Sigmoid colon (tissue), 7 donors: ENCODE results near the gene TTC8. TPM values are rescaled to one million over a fixed set of nuclear protein-coding genes. Genes with fewer than 3 reads are reported as not detected.
"Not testable (repeated sequence)": the region's sequence is repeated elsewhere in the genome, so short reads cannot be mapped to it uniquely, and the experiment has no call there.

Source experiments
- DNase-seq: peaks from one replicate; pipeline ENCODE4 v3.0.0-alpha.2; 2019
- H3K27ac ChIP-seq, 4 donors: fragments of 200-600 bp; sonication (generic); one replicate each; pipeline ENCODE4 v1.5.1; 2016 to 2019; ENCODE audit warnings: mild to moderate bottlenecking in 1 of 4
- H3K27me3 ChIP-seq, 3 donors: fragments of 200-600 bp; sonication (generic); one replicate each; pipeline ENCODE4 v1.5.1; 2019; ENCODE audit warnings: mild to moderate bottlenecking in 1 of 3
- H3K36me3 ChIP-seq, 4 donors: fragments of 200-600 bp; sonication (generic); one replicate each; pipeline ENCODE4 v1.5.1; 2016 to 2019
- H3K4me1 ChIP-seq, 4 donors: fragments of 200-600 bp; sonication (generic); one replicate each; pipeline ENCODE4 v1.5.1; 2017 to 2019
- H3K4me3 ChIP-seq, 4 donors: fragments of 200-600 bp; sonication (generic); one replicate each; pipeline ENCODE4 v1.5.1; 2017 to 2019; ENCODE audit warnings: mild to moderate bottlenecking in 2 of 4, moderate library complexity in 1 of 4
- H3K9me3 ChIP-seq, 4 donors: fragments of 200-600 bp in 3 of 4; sonication (generic) in 3 of 4; one replicate each; pipeline versions ENCODE4 v1.5.1 to v1.6.1; 2013 to 2019
- EP300 ChIP-seq, 4 donors: sonication (generic); formaldehyde crosslinking; IDR thresholded peaks; one replicate each; pipeline ENCODE4 v1.6.1; 2017; ENCODE audit warnings: antibody characterized with exemption in 4 of 4
- POLR2A ChIP-seq, 2 donors: fragments of 450-650 bp; IDR thresholded peaks; one replicate each; pipeline ENCODE4 v1.6.1; 2016; ENCODE audit warnings: antibody characterized with exemption in 2 of 2, mild to moderate bottlenecking in 2 of 2, moderate library complexity in 2 of 2
- POLR2AphosphoS5 ChIP-seq, 4 donors: sonication (generic); formaldehyde crosslinking; IDR thresholded peaks; one replicate each; pipeline ENCODE4 v1.6.1; 2017; ENCODE audit warnings: antibody characterized with exemption in 4 of 4
- WGBS, 2 donors: extraction: QIAGEN DNeasy Blood & Tissue Kit; methylation state at CpG; one replicate each; pipeline ENCODE4 v1.1.7; 2013; 5-methylcytosine and 5-hydroxymethylcytosine counted together
- intact Hi-C: fragments of 100-400 bp; cut with DNase I; formaldehyde crosslinking; loops from one replicate; pipeline ENCODE4 v1.15.1; 2023
- polyA plus RNA-seq, 3 donors: library from polyadenylated mRNA; stranded (reverse); fragments of 200-250 nt; gene quantifications; one replicate each; pipeline ENCODE4 v1.2.3, GENCODE V29; 2013
- total RNA-seq, 4 donors: library from RNA; depleted of rRNA; stranded (reverse); fragments of >200 nt; gene quantifications; one replicate each; pipeline ENCODE4 v1.1.0, GENCODE V29; 2016
- TF ChIP-seq, protein P1 (sequence below), 4 experiments: fragments of 450-650 bp in 3 of 4; fragments of 200-600 bp in 1 of 4; IDR thresholded peaks; one replicate each; pipeline ENCODE4 v1.5.1; 2016 to 2019; ENCODE audit warnings: antibody characterized with exemption in 4 of 4, mild to moderate bottlenecking in 3 of 4, moderate library complexity in 2 of 4
- donor health status: healthy with polysubstance abuse.
- donor health status: Bipolar disorder and iron deficiency.
- donor health status: healthy.

Gene TTC8
- 10 to 100 TPM; 17.3 to 35.5 (median 27.1) TPM for total RNA-seq
- polyA plus RNA-seq, result 10 to 100 TPM in 2 of 3 donors, 1 to 10 TPM in 1; 8.0 to 13.2 (median 10.6) TPM

DNA sequence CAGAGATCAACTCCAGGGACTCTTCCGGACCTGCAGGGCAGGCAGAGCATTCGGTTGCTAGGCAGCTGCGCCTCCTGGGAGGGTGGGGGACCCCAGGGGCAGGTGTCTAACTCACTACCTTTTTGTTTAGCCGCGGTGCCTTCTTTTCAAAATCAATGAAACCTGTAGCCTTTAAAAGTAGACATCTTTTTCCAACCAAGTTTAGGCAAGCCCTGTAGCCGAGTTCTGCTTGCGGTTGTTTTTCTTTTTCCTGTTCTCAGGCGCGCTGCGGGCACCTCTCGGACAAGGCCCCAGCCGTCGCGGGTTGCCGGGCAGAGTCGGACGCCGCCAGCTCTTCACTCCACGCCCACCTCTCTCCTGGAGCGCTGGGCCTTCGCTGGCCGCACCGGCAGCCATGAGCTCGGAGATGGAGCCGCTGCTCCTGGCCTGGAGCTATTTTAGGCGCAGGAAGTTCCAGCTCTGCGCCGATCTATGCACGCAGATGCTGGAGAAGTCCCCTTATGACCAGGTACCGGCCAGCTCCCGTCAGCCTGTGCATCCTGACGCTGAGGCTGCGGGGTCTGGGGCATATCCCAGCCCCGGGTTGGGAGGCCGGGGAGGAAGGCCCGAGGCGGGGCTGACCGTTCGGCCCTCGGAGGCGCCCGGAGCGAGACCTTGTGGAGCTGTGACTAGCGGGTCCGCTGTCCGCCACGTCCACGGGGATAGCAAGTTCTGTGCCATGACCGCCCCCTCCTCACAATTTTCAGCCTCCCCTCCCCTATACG, at the start of gene TTC8:
TSS of gene TTC8 (plus strand) at position 338 of the 764 bp plus-strand sequence. CDS start at position 395, 57 bp downstream.
- intact Hi-C loops, result loop anchor here (2.0 to 10.0 kb wide), 2 partner anchors 32 to 270 kb away; partner anchors contain the start of genes EML5 and PTPN21
- no peaks in the 10 kb centered on the region for H3K9me3 ChIP-seq
- peaks cover 0 to 24% (median 9%) of the 10 kb centered on the region in 4 donors for H3K4me1 ChIP-seq
- no peaks in the 10 kb centered on the region for H3K27me3 ChIP-seq
- WGBS, 2 donors, result 1% methylated on average over 50 of the region's 50 CpGs
- H3K36me3 ChIP-seq, result no peaks in the 10 kb centered on the region
- H3K27ac ChIP-seq, result peak within 1 kb of the TSS; percentile 83 to 91 (median 84)
- TF ChIP-seq POLR2A (IDR thresholded peaks at IDR 0.05) (peak; percentile 55 to 62), POLR2AphosphoS5 (IDR thresholded peaks at IDR 0.05) (peak; percentile 81 to 92 (median 86))
- TF ChIP-seq, protein P1, sequence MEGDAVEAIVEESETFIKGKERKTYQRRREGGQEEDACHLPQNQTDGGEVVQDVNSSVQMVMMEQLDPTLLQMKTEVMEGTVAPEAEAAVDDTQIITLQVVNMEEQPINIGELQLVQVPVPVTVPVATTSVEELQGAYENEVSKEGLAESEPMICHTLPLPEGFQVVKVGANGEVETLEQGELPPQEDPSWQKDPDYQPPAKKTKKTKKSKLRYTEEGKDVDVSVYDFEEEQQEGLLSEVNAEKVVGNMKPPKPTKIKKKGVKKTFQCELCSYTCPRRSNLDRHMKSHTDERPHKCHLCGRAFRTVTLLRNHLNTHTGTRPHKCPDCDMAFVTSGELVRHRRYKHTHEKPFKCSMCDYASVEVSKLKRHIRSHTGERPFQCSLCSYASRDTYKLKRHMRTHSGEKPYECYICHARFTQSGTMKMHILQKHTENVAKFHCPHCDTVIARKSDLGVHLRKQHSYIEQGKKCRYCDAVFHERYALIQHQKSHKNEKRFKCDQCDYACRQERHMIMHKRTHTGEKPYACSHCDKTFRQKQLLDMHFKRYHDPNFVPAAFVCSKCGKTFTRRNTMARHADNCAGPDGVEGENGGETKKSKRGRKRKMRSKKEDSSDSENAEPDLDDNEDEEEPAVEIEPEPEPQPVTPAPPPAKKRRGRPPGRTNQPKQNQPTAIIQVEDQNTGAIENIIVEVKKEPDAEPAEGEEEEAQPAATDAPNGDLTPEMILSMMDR (IDR thresholded peaks at IDR 0.05), result no peak
- peak within 1 kb of the TSS; percentile 58 to 81 (median 64) for H3K4me3 ChIP-seq
- peak; percentile 90 for DNase-seq

DNA sequence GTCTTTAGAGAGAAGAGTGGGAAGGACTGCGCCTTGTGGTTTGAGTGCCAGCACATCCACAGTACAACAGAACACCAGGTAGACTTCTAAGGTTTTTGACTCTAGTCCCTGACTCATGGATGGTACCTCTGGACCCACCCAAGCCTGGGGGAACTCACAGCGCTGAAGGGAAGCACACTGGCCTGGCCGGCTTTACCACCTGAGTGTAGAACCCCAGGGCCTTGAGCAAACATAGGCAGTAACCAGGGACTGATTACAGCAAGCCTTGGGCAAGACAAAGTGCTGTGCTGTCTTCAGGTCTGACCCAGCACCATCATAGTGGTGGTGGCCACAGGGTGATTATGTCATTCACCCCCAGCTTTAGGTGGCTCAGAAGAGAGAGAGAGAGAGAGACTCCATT, 48.9 kb upstream of the TTC8 start:
- Histone ChIP-seq H3K4me3 (no peak overlapping the region), H3K27ac (no peak overlapping the region), H3K9me3 (no peaks in the 10 kb centered on the region), H3K36me3 (no peaks in the 10 kb centered on the region), H3K27me3 (no peaks in the 10 kb centered on the region), H3K4me1 (no peaks in the 10 kb centered on the region)
- intact Hi-C loops, result no loop called here
- WGBS, 2 donors, result 93 to 96% methylated on average over 3 of the region's 3 CpGs
- no peak for DNase-seq
- TF ChIP-seq, protein P1 (IDR thresholded peaks at IDR 0.05), result no peak
- TF ChIP-seq POLR2A (IDR thresholded peaks at IDR 0.05) (no peak), EP300 (IDR thresholded peaks at IDR 0.05) (no peak), POLR2AphosphoS5 (IDR thresholded peaks at IDR 0.05) (no peak)

DNA sequence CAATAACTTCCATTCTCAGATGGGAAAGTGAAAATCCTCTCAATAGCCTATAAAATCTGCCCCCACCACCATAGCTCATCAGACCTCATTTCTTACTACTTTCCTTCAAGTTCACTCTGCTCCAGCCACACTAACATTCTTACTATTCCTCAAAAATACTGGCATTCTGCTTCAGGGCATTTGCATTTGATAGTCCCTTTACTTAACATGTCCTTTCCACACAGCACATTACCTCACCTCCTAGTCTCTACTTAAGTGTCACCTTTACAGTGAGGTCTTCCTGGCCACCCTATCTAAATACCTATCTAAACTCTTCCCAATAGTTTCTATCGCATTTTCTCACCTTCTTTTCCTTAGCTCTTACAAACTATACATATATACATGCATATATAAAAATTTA, 38.5 kb upstream of the TTC8 start:
- no peak for DNase-seq
- H3K9me3 ChIP-seq, result peaks cover 0 to 4% (median 0%) of the 10 kb centered on the region in 4 donors
- H3K27ac ChIP-seq, result no peak overlapping the region
- no peak overlapping the region for H3K4me3 ChIP-seq
- H3K4me1 ChIP-seq, result peaks cover 0 to under 1% (median 0%) of the 10 kb centered on the region in 4 donors
- H3K27me3 ChIP-seq, result no peaks in the 10 kb centered on the region
- H3K36me3 ChIP-seq, result no peaks in the 10 kb centered on the region
- TF ChIP-seq, protein P1 (IDR thresholded peaks at IDR 0.05), result no peak
- TF ChIP-seq EP300 (IDR thresholded peaks at IDR 0.05) (no peak), POLR2AphosphoS5 (IDR thresholded peaks at IDR 0.05) (no peak), POLR2A (IDR thresholded peaks at IDR 0.05) (no peak)
- intact Hi-C loops, result no loop called here
- WGBS, 2 donors, result 36 to 70% methylated on average over 1 of the region's 1 CpG

DNA sequence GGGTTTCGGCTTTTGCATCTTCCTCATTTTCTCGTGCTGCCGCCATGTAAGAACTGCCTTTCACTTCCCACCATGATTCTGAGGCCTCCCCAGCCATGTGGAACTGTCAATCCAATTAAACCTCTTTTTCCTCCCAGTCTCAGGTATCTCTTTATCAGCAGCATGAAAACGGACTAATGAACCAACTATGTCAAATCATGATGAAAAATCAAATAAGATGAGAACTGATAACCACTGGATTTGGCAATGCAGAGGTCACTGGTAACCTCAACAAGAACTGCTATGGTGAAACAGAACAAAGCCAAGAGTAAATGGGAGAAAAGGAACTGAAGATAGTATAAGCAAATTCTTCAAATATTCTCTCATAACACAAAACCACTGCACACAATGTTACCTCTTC, 37.7 kb upstream of the TTC8 start:
- no peaks in the 10 kb centered on the region for H3K36me3 ChIP-seq
- no peaks in the 10 kb centered on the region for H3K27me3 ChIP-seq
- 89 to 94% methylated on average over 4 of the region's 4 CpGs for WGBS, 2 donors
- peaks cover 0 to 4% (median 0%) of the 10 kb centered on the region in 4 donors for H3K9me3 ChIP-seq
- intact Hi-C loops, result no loop called here
- DNase-seq, result no peak
- TF ChIP-seq EP300 (IDR thresholded peaks at IDR 0.05) (no peak), POLR2A (IDR thresholded peaks at IDR 0.05) (no peak), POLR2AphosphoS5 (IDR thresholded peaks at IDR 0.05) (no peak)
- TF ChIP-seq, protein P1 (IDR thresholded peaks at IDR 0.05), result no peak
- no peak overlapping the region for H3K27ac ChIP-seq
- no peak overlapping the region for H3K4me3 ChIP-seq
- H3K4me1 ChIP-seq, result peaks cover 0 to 9% (median 5%) of the 10 kb centered on the region in 4 donors

DNA sequence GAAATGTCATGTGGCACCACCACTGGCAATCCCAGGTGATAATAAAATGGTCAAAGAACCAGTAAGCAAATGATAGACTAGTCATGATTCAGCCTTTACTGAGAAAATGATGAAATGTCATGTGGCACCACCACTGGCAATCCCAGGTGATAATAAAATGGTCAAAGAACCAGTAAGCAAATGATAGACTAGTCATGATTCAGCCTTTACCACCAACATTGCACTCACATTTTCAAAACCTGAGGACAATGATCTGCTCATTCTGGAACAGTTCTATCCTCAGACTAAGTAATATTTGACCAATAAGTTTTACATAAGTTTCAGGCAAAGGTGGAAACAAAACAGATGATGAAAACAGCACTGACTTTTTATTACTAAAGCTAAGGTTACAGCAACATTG, 34.9 kb upstream of the TTC8 start:
- H3K27me3 ChIP-seq, intact Hi-C loops, H3K36me3 ChIP-seq, H3K9me3 ChIP-seq, DNase-seq, H3K27ac ChIP-seq, H3K4me3 ChIP-seq: not testable (repeated sequence)
- H3K4me1 ChIP-seq, result peaks cover 0 to 23% (median 13%) of the 10 kb centered on the region in 4 donors
